Activated CD4-positive, alpha-beta T cell treated with anti-CD3 and anti-CD28 coated beads for 48 hours (primary cell): ENCODE results near the gene TASP1.
A peak's percentile ranks its signal among the peaks of the same experiment; 100 is the strongest.
"Not testable (repeated sequence)": the region's sequence is repeated elsewhere in the genome, so short reads cannot be mapped to it uniquely, and the experiment has no call there.

Experiments
- DNase-seq: peaks from one replicate; pipeline ENCODE4 v3.0.0-alpha.2; 2020

The TASP1 gene

DNA sequence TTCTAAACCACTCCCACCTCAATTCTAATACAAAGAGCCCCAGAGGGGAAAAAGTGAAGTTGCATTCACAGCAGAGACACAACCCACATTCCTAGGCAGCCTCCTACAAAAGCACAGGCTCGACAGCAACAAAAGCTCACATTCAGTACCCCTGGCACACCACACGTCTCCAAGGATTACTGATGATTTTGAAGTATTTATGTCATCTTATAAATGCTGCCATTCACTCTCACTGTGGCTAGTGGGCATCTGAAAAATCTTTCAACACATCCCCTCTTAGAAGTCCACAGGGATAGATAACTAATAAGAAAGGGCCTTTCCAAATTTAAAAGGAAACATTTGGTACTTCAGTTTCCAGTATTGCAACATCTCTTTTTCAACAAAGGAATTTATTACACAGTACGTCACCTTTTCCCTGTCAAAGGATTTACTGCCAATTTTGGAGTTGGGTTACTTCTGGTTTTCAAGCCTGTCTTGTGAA is 146.7 kb downstream of the TASP1 start:
- DNase-seq = no peak

DNA sequence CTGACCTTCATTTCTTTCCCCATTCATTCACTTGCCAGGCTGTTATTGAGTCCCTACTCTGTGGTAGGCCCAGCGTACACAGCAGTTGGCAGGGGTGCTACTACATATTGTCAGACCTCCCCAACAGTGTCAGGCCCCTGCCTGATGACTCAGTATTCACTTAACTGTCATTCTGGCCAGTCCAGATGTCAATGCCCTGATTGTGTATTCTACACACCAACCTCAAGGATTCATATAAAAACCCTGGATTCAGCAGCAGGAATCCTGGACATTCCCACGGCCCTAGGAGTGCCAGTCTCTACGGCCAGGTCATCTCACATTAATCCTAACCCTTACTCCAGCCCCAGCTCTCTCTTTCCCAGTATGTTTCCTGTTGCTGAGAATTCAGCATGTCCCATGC is 151.5 kb downstream of the TASP1 start:
- DNase-seq = no peak

DNA sequence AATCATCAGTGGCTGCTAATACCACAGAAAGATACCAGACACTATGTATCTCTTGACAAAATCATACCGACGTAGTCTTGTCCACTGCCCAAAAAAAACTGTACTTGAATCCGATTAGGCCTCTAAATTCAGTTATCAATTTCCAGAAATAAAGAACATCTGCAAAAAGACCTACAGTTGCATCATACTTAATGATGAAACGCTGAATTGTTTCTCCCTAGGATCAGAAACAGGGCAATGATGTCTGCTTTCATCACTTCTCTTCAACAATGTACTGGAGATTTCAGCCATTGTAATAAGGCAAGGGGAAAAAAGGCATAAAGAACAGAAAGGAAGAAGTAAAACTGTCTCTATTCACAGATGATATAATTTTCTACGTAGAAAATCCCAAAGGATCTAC is 152.0 kb downstream of the TASP1 start:
- DNase-seq = no peak

GRCh38 chr20:13485576-13485975 is 153.2 kb downstream of the TASP1 start:
- DNase-seq = no peak

- not testable (repeated sequence) for DNase-seq
These were observed 153.7 kb downstream of the TASP1 start for GRCh38 chr20:13485019-13485418.

DNA sequence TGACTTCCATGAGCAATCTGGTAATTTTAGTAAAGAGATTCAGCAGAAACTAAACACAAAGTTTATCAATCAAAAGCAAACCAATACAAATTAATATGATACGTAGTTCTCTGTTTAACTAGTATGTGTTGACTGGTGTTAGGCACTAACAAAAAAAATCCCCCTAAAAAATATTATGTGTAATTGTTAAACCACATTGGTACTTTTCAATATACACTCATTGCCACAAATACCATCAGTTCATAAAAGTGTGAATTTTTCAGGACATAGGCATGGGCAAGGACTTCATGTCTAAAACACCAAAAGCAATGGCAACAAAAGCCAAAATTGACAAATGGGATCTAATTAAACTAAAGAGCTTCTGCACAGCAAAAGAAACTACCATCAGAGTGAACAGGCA is 155.3 kb downstream of the TASP1 start:
- DNase-seq = not testable (repeated sequence)

DNA sequence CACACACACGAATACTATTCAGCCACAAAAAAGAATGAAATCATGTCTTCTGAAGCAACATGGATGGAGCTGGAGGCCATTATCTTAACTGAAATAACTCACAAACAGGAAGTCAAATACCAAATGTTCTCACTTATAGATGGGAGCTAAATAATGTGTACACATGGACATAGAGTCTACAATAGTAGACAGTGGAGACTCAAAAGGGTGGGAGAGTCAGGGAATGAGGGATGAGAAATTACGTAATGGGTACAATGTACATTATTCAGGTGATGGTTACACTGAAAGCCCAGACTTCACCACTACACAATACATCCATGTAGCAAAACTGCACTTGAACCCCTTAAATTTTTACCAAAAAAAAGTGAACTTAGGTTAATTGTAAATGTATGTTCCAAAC is 160.4 kb downstream of the TASP1 start:
- no peak for DNase-seq

GRCh38 chr20:13474467-13474866 is 164.3 kb downstream of the TASP1 start:
- no peak for DNase-seq

GRCh38 chr20:13469262-13469661 is 169.5 kb downstream of the TASP1 start:
- no peak for DNase-seq

DNA sequence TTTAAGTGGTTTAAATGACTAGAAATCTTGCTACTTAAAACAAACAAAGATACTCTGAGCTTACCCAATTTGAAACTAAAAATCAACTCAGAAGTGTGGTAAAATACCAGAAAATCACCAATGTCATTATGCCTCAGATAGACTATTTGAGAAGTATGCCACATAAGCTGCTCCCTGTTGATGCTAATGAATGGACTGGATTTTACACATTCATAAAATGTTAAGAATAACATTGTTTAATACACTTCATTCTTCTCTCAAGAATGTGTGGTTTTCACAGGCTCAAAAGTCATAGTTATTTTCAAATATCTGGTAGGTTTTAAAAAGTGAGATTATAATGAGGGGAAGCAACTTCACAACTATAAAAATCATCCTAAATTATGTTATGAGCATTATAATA is 170.6 kb downstream of the TASP1 start:
- no peak for DNase-seq

DNA sequence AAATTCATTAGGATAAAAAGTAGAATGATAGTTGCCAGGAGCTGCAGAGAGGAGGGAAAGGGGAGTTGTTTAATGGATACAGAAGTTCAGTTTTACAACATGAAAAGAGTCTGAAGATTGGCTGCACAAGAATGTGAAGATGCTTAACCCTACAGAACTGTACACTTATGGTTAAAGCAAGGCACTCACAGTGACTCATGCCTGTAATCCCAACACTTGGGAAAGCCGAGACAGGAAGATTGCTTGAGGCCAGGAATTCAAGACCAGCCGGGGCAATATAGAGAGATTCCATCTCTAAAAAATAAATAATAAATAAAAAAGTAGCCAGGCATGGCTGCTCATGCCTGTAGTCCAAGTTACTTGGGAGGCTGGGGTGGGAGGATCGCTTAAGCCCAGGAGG is 174.0 kb downstream of the TASP1 start:
- no peak for DNase-seq

DNA sequence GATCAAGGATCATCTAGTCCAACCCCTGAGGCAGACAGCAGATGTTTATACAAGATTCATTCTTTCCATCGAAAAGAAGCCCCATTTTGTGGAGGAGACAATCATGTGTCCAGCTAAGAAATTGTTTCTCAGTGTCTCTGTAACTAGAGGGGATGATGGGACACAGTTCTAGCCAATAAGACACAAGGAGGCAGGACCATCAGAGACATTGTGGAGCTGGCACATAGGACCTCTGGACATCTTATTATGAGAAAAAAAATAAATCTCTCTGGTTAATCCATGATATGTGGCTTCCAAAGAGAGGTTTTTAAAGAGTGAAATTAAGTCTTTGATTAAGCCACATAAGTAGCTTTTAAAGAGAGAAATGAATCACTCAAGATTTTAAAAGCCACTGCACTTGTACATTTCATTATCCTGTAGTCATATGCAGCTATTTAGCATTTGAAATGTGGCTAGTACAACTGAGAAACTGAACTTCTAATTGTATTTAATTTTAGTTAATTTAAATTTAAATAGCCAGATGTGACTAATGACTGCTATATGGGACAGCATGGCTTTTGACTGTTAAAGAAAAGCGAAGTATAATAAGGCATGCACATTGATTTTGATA is 176.8 kb downstream of the TASP1 start:
- DNase-seq = no peak

DNA sequence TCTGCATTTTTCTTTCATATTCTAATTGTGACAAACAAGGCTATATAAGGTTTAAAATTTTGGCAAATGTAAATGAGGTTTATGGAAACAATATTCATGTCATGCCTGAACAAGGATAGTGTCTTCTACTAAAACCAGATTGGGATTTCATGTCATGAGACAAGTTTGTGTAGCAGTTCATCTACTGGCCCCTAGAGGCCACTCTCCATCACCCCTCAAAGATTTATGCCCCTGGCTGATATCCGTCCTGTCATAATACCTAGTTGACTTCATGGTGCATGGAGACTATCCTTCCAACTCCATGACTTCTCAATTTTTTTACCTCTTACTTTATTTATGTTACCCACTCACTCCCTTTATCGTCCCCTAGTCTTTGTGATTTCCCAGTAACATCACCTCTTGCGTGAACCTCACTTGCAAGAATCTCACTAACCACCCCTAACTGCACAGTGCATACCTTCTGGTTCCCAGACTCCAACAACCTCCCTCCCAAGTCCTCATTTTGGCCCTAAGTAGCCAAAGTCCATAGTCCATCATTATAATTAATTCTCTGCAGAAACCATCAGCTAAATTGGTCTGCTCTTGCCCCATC is 179.8 kb downstream of the TASP1 start:
- DNase-seq = peak; percentile 19

GRCh38 chr20:13457487-13457886 is 181.2 kb downstream of the TASP1 start:
- DNase-seq = no peak

GRCh38 chr20:13455713-13456112 is 183.0 kb downstream of the TASP1 start:
- no peak for DNase-seq

DNA sequence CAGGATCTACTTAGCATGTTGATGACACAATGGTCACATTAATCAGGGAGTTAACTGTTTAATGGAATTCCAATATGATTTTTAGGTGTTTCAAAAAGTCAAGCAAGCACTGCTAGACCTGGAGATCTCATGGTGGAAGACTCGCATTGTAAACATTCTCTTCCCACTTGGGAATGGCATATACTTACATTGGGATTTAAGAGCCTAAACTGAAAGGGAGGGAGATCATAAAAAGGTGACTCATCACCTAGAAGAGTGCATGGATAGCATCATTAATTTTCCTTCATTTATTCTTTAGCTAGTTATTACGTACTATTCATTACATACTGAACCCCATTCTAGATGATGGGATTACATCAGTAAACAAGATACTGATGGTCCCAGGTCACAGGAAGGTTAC is 185.4 kb downstream of the TASP1 start:
- DNase-seq = no peak

DNA sequence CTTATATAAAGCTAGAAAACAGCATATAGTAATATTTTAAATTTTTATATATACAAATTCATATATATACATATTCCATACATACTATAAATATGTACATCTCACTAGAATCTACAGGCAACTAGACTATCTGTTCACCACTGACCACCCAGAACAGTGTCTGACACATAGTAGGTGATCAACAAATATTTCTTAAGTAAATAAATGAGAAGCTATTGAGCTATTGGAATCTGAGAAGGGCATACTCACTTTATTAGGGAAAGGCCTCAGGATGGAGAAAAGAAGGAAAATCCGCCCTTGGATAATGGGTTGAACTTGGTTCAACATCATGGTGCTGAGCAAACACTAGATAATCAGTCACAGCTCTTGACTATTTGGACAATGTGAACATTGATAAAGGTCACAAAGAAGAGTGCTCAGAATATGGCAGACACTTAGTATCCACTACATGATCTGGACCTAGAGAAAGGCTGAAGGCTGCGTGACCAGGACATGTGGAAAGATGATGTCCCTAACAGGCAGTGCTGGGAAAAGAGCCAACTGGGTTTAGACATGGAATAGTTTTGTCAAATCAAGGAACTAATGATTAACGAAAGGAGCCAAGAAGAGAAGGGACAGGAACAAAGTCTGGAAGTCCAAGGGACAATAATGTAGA is 186.1 kb downstream of the TASP1 start:
- no peak for DNase-seq

GRCh38 chr20:13449868-13450434 is 188.8 kb downstream of the TASP1 start:
- no peak for DNase-seq

GRCh38 chr20:13447385-13448180 is 191.1 kb downstream of the TASP1 start:
- no peak for DNase-seq

GRCh38 chr20:13443690-13444089 is 195.0 kb downstream of the TASP1 start:
- no peak for DNase-seq

- DNase-seq = no peak
These were observed 195.7 kb downstream of the TASP1 start for GRCh38 chr20:13442986-13443385.

GRCh38 chr20:13441388-13441787 is 197.3 kb downstream of the TASP1 start:
- no peak for DNase-seq

GRCh38 chr20:13436530-13436929 is 202.2 kb downstream of the TASP1 start:
- DNase-seq = no peak
